ENCODE results near the gene ABCF2. TPM values are rescaled to one million over a fixed set of nuclear protein-coding genes. Genes with fewer than 3 reads are reported as not detected.

ABCF2 gene
- total RNA-seq (2014; rRNA removed; shearing (Covaris generic)), result 77.6 and 77.7 TPM in 2 replicates

GRCh38 chr7:151226875-151227782 lies at the start of gene ABCF2:
Gene ABCF2 (minus strand): TSS chr7:151227205. CDS start chr7:151226458, 747 bp downstream.
- Histone ChIP-seq H3K4me3 (peak within 1 kb of the TSS; percentile 65), H3K27ac (peak within 1 kb of the TSS; percentile 35; the same call in 1 of the 2 replicates), H3K36me3 (peaks cover 33% of the 10 kb centered on the region), H3K9me3 (replicated peaks) (no peaks in the 10 kb centered on the region), H3K27me3 (no peaks in the 10 kb centered on the region), H3K4me1 (peaks cover 12% of the 10 kb centered on the region; the same call in 1 of the 2 replicates)
- DNase-seq, result peak; percentile 99

GRCh38 chr7:151275813-151276577 lies 49.0 kb upstream of the ABCF2 start:
- peaks cover 1% of the 10 kb centered on the region for H3K4me1 ChIP-seq
- no peak overlapping the region for H3K27ac ChIP-seq
- H3K9me3 ChIP-seq (replicated peaks), result no peaks in the 10 kb centered on the region
- peaks cover 13% of the 10 kb centered on the region for H3K27me3 ChIP-seq
- H3K36me3 ChIP-seq, result no peaks in the 10 kb centered on the region
- no peak for DNase-seq
- H3K4me3 ChIP-seq, result no peak overlapping the region

DNA sequence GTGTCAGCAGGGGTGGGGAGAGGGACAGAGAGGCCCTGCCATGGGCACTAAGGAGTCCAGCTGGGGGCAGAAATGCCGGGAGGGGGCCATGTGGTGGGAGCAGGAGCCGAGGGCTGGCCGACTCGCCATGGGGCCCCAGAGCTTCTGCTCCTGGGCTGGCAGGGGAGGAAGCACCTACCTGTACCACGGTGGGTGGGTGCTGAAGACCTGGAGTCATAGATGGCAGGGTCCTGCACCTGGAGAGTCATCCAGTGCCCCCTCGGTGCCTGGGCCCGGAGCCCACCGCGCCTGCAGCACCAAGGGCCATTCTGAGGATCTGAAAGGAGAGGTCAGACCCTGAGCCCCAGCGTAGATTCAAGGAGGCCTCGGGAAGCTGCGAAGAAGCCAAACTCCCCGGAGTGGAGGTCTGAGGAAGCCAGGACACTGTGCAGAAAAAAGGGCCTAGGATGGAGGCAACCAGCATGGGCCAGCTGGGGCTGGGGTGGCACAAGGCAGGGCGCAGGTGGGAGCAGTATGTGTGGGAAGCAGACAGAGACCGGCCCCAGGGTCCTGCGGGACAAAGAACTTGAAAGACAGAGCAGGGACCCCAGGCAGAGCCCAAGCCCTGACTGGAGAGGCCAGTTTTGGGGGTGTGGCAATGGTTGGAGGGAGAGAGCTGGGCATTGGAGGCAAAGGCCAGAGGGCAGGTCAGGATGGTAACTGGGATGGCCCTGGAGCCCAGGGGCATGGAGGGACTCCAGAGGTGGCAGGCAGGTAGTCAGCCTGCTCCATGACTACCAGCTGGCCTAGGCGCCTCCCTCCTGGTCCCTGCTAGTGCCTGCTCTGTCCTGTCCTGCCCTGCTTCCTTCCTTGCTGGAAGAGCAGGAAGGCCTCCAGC lies 48.2 kb upstream of the ABCF2 start:
- no peaks in the 10 kb centered on the region for H3K36me3 ChIP-seq
- H3K4me1 ChIP-seq, result no peaks in the 10 kb centered on the region
- no peak overlapping the region for H3K4me3 ChIP-seq
- peaks cover 11% of the 10 kb centered on the region for H3K27me3 ChIP-seq
- H3K27ac ChIP-seq, result no peak overlapping the region
- no peak for DNase-seq
- H3K9me3 ChIP-seq (replicated peaks), result no peaks in the 10 kb centered on the region

DNA sequence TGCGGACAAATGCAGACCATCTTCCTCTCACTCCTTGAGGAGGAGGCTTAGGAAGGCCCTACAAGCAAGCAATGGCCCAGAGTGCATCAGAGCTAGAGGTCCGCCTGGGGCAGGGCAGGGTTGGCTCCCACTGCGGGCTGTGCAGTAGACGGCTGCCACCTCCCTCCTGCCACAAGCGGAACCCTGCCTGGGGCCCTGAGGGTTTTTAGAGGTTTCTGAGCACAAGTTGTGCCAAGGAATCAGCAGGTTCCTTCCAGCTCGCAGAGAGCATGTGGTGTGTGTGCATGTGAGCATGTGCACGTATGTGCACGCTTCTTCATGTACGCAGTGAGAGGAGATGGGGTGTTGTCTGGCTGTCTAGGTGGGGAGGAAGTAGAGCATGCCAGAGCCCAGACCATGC lies 47.4 kb upstream of the ABCF2 start:
- peaks cover 7% of the 10 kb centered on the region; the same call in 1 of the 2 replicates for H3K27me3 ChIP-seq
- H3K9me3 ChIP-seq (replicated peaks), result no peaks in the 10 kb centered on the region
- no peak for DNase-seq
- no peak overlapping the region for H3K4me3 ChIP-seq
- H3K4me1 ChIP-seq, result no peaks in the 10 kb centered on the region
- H3K36me3 ChIP-seq, result no peaks in the 10 kb centered on the region
- H3K27ac ChIP-seq, result no peak overlapping the region

GRCh38 chr7:151273651-151274390 lies 46.8 kb upstream of the ABCF2 start:
- Histone ChIP-seq H3K4me3 (no peak overlapping the region), H3K27ac (no peak overlapping the region), H3K27me3 (peaks cover 7% of the 10 kb centered on the region; the same call in 1 of the 2 replicates), H3K4me1 (no peaks in the 10 kb centered on the region), H3K9me3 (replicated peaks) (no peaks in the 10 kb centered on the region), H3K36me3 (no peaks in the 10 kb centered on the region)
- no peak for DNase-seq

- peaks cover 7% of the 10 kb centered on the region; the same call in 1 of the 2 replicates for H3K27me3 ChIP-seq
- H3K4me3 ChIP-seq, result no peak overlapping the region
- no peaks in the 10 kb centered on the region for H3K36me3 ChIP-seq
- no peaks in the 10 kb centered on the region for H3K4me1 ChIP-seq
- no peaks in the 10 kb centered on the region for H3K9me3 ChIP-seq (replicated peaks)
- H3K27ac ChIP-seq, result no peak overlapping the region
- DNase-seq, result no peak
Measured at GRCh38 chr7:151272877-151273276, 45.9 kb upstream of the ABCF2 start.

- Histone ChIP-seq H3K9me3 (replicated peaks) (no peaks in the 10 kb centered on the region), H3K36me3 (no peaks in the 10 kb centered on the region), H3K4me3 (no peak overlapping the region), H3K27ac (no peak overlapping the region), H3K4me1 (no peaks in the 10 kb centered on the region), H3K27me3 (peaks cover 3% of the 10 kb centered on the region; the same call in 1 of the 2 replicates)
- DNase-seq, result no peak
Measured at GRCh38 chr7:151272405-151272804, 45.4 kb upstream of the ABCF2 start.

DNA sequence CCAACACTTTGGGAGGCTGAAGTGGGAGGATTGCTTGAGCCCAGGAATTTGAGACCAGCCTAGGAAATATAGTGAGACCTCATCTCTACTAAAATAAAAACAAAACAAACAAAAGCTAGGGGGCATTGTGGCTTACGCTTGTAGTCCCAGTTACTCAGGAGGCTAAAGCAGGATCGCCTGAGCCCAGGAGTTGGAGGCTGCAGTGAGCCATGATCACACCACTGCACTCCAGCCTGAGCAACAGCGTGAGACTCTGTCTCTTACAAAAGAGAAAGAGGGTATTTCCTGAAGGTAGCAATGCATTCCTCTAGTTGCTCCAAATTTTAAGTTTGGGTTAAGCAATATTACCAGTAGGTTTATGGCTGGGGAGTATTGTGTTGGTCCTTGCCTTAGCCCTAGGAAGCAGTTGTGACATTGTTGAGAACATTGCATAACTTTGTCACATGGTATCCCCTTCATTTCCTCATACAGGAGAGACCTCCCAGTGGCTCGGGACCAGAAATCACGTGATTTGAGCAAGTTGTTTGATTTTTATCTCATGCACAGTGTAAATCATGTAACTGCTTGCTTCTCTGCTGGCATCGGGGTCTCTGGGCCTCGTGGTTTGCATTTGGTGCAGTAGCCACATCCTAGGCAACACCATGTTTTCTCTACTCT lies 44.8 kb upstream of the ABCF2 start:
- Histone ChIP-seq H3K27me3 (peaks cover 3% of the 10 kb centered on the region; the same call in 1 of the 2 replicates), H3K27ac (no peak overlapping the region), H3K36me3 (no peaks in the 10 kb centered on the region), H3K4me1 (no peaks in the 10 kb centered on the region), H3K4me3 (no peak overlapping the region), H3K9me3 (replicated peaks) (no peaks in the 10 kb centered on the region)
- DNase-seq, result no peak

DNA sequence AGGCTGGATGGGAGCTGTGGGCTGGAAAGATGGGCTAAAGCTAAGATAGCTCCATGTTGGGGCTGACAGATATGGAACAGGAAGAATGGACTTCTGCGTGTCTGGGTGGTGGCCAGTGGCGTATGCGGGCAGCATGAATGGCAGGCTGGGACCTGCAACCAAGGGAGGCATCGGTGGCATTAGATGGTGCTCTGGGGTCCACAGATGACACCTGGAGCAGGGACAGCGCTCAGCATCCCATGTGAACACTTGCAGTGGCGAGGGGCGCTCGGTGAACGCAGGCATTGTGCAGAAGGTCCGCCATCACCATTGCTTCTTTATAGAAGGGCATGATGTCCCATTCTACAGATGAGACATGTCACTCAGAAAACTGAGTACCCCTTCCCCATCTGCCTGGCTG lies 42.5 kb upstream of the ABCF2 start:
- no peak for DNase-seq
- Histone ChIP-seq H3K4me1 (no peaks in the 10 kb centered on the region), H3K4me3 (no peak overlapping the region), H3K9me3 (replicated peaks) (no peaks in the 10 kb centered on the region), H3K27me3 (peaks cover 3% of the 10 kb centered on the region; the same call in 1 of the 2 replicates), H3K27ac (no peak overlapping the region), H3K36me3 (no peaks in the 10 kb centered on the region)

- H3K4me3 ChIP-seq, result no peak overlapping the region
- no peaks in the 10 kb centered on the region for H3K36me3 ChIP-seq
- no peaks in the 10 kb centered on the region for H3K27me3 ChIP-seq
- no peak overlapping the region for H3K27ac ChIP-seq
- H3K9me3 ChIP-seq (replicated peaks), result no peaks in the 10 kb centered on the region
- no peak for DNase-seq
- H3K4me1 ChIP-seq, result no peaks in the 10 kb centered on the region
Measured at GRCh38 chr7:151265351-151265931, 38.4 kb upstream of the ABCF2 start.

DNA sequence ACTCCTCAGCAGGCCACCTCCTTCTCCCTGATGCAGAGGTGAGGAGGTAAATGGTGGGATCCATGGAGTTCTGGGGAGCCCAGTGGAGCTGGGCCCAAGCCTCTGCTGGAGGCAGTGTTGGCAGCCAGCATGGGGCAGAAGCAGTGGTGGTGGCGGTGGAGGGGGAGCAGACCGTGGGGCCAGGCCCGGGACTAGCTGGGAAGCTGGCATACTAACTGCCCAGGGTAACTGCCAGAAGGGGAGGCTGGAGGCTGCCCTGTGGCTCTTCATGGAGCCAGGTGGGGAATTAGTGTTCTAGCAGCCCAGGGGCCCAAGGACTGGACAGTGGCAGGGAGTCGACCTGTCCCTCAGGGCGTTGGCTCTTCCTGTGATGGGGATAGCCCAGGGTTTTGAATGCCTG lies 37.6 kb upstream of the ABCF2 start:
- Histone ChIP-seq H3K36me3 (no peaks in the 10 kb centered on the region), H3K27me3 (no peaks in the 10 kb centered on the region), H3K9me3 (replicated peaks) (no peaks in the 10 kb centered on the region), H3K4me1 (no peaks in the 10 kb centered on the region), H3K4me3 (no peak overlapping the region), H3K27ac (no peak overlapping the region)
- DNase-seq, result no peak

- Histone ChIP-seq H3K27me3 (peaks cover 3% of the 10 kb centered on the region; the same call in 1 of the 2 replicates), H3K4me3 (no peak overlapping the region), H3K9me3 (replicated peaks) (no peaks in the 10 kb centered on the region), H3K36me3 (no peaks in the 10 kb centered on the region), H3K27ac (no peak overlapping the region), H3K4me1 (no peaks in the 10 kb centered on the region)
- no peak for DNase-seq
Measured at GRCh38 chr7:151261529-151261928, 34.5 kb upstream of the ABCF2 start.

DNA sequence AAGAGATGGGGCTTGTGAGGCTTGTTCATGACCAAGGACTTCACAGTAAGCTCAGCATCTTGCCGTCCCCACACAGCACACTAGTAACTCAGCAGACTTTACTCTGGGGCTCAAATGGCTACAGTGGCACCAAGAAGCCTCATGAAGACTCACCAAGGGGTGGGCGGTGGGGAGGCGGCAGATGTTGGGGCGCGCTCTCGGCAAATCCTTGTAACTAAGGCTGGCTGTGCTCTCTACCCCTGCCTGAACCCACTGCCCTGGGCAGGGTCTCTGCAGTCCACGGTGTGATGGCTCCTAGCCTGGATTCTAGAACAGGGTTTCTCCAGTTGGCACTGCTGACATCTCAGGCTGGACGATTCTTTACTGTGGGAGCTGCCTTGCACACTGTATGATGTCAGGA lies 33.9 kb upstream of the ABCF2 start:
- no peak for DNase-seq
- no peak overlapping the region for H3K4me3 ChIP-seq
- no peaks in the 10 kb centered on the region for H3K36me3 ChIP-seq
- no peaks in the 10 kb centered on the region for H3K4me1 ChIP-seq
- peaks cover 6% of the 10 kb centered on the region; the same call in 1 of the 2 replicates for H3K27me3 ChIP-seq
- H3K9me3 ChIP-seq (replicated peaks), result no peaks in the 10 kb centered on the region
- no peak overlapping the region for H3K27ac ChIP-seq

Data from SJCRH30 (cell line).